OCI-LY1 (cell line): Measurements from ENCODE around the gene NMB.

Experiments
- EZH2 ChIP-seq: fragments of 200-600 bp; sonication (generic), shearing (Covaris generic); IDR thresholded peaks from 2 replicates; pipeline ENCODE4 v1.8.0; 2017; ENCODE audit warnings: borderline replicate concordance, mixed run types, mild to moderate bottlenecking, antibody characterized with exemption, low read length, moderate library complexity, mixed read lengths
- TF ChIP-seq, protein P1 (sequence below): fragments of 200-600 bp; sonication (generic), shearing (Covaris generic); IDR thresholded peaks from 2 replicates; pipeline ENCODE4 v1.5.1; 2017; ENCODE audit warnings: mild to moderate bottlenecking, antibody characterized with exemption, low read length, moderate library complexity, mixed read lengths

DNA sequence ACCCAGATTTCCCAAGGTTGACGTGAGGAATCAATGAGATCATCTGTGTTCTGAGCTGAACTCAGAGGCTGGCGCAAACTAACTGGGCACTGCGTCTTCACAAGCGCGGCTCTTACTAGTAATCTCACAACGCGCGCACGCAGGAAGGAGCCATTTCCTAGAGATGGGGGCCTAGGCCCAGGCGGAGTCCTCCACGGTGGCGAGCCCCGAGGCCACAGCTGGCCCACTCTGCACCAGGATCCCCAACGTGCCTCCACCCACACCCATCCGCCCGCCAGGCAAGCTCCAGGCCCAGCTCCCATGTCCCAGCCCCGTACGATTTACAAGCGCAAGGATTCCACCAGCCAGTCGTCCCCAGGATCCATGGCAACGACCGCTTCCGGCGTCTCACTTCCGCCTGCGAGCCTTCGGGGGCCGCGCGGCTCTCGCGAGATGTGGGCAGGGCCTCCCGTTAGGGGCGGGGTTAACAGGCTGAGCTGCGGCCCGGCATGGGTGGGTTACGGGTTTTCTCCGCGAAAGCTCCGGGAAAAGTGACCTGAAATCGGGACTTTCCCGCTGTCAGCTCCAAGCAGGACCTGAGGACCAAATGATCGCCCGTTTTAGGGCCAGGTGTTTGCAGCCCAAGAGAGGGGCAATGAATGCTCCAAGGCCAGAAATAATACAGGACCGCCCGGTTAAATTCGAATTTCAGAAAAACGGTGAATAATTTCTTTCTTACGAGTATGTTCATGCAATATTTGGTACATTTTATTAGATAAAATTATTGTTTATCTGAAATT, 3.9 kb downstream of the NMB start, which contains the start of gene WDR73:
- TF ChIP-seq, protein P1, sequence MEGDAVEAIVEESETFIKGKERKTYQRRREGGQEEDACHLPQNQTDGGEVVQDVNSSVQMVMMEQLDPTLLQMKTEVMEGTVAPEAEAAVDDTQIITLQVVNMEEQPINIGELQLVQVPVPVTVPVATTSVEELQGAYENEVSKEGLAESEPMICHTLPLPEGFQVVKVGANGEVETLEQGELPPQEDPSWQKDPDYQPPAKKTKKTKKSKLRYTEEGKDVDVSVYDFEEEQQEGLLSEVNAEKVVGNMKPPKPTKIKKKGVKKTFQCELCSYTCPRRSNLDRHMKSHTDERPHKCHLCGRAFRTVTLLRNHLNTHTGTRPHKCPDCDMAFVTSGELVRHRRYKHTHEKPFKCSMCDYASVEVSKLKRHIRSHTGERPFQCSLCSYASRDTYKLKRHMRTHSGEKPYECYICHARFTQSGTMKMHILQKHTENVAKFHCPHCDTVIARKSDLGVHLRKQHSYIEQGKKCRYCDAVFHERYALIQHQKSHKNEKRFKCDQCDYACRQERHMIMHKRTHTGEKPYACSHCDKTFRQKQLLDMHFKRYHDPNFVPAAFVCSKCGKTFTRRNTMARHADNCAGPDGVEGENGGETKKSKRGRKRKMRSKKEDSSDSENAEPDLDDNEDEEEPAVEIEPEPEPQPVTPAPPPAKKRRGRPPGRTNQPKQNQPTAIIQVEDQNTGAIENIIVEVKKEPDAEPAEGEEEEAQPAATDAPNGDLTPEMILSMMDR, result no peak
- no peak for TF ChIP-seq EZH2
